Right lobe of liver (tissue), 6 donors: ENCODE measurements around the gene EYA2. TPM values are rescaled to one million over a fixed set of nuclear protein-coding genes. Genes with fewer than 3 reads are reported as not detected.
"Not testable (repeated sequence)": the region's sequence is repeated elsewhere in the genome, so short reads cannot be mapped to it uniquely, and the experiment has no call there.

Experiments used
- ATAC-seq, 4 donors: fragments of 200-7000 bp; cut with Tn5 transposase; one replicate each; pipeline ENCODE4 v1.9.1; 2020; ENCODE audit warnings: mild to moderate bottlenecking in 4 of 4, moderate library complexity in 4 of 4
- DNase-seq, 3 donors: peaks; one replicate each; pipeline ENCODE4 v3.0.0-alpha.2; 2020
- H3K27ac ChIP-seq, 3 donors: fragments of 200-600 bp; one replicate each; pipeline ENCODE4 v1.8.0; 2022
- H3K27me3 ChIP-seq, 2 donors: fragments of 200-600 bp; one replicate each; pipeline ENCODE4 v1.8.0; 2022
- H3K36me3 ChIP-seq, 4 donors: fragments of 200-600 bp; sonication (generic) in 1 of 4; one replicate each; pipeline versions ENCODE4 v1.5.1 to v1.8.0; 2017 to 2022; ENCODE audit warnings: control low read depth in 1 of 4
- H3K4me1 ChIP-seq, 4 donors: fragments of 200-600 bp; sonication (generic) in 1 of 4; one replicate each; pipeline versions ENCODE4 v1.5.1 to v1.8.0; 2017 to 2022; ENCODE audit warnings: control low read depth in 1 of 4
- H3K4me3 ChIP-seq, 3 donors: fragments of 200-600 bp; one replicate each; pipeline ENCODE4 v1.8.0; 2022
- H3K9me3 ChIP-seq, 4 donors: fragments of 200-600 bp; sonication (generic) in 1 of 4; one replicate each; pipeline versions ENCODE4 v1.5.1 to v1.8.0; 2017 to 2022; ENCODE audit warnings: control low read depth in 1 of 4
- CTCF ChIP-seq, 4 donors: fragments of 200-600 bp in 3 of 4; fragments of 450-650 bp in 1 of 4; IDR thresholded peaks; one replicate each; pipeline versions ENCODE4 v1.5.1 to v1.8.0; 2016 to 2022; ENCODE audit warnings: antibody characterized with exemption in 4 of 4, mild to moderate bottlenecking in 2 of 4
- POLR2A ChIP-seq: fragments of 450-650 bp; IDR thresholded peaks from one replicate; pipeline ENCODE4 v1.6.1; 2017; ENCODE audit warnings: antibody characterized with exemption, mild to moderate bottlenecking
- WGBS: methylation state at CpG from one replicate; pipeline ENCODE4 v1.1.6; 2018; ENCODE audit warnings: low coverage, low lambda C conversion rate; ENCODE audit not compliant: insufficient coverage; ENCODE audit errors: missing lambda C conversion rate; 5-methylcytosine and 5-hydroxymethylcytosine counted together
- intact Hi-C, 2 donors: fragments of 100-400 bp; cut with DNase I; formaldehyde crosslinking; loops; one replicate each; pipeline versions ENCODE4 v1.11.2 to v1.14.1; 2022
- total RNA-seq, 6 experiments: library from RNA; depleted of rRNA in 2 of 6; stranded (reverse); fragments of >200 nt in 2 of 6; fragmentation: NEBNext Ultra II Directional in 3 of 6; extraction: Animal tissue kit (Norgen Biotek cat#: 25700) in 3 of 6; gene quantifications; one replicate each; pipeline versions ENCODE4 v1.1.0 to v1.2.4, GENCODE V29; 2016 to 2023
- donor health status: DM: no; HTN: yes; CAD: no.
- donor health status: DM: no; HTN: no; CAD: no.
- donor health status: DM: no; HTN: no; CAD: no.
- donor health status: DM: no; HTN: yes; CAD: no.
- donor health status: DM: no; HTN: yes; CAD: no.

Gene EYA2
- total RNA-seq, 6 experiments from 2014 or later, result 0.12 to 3.0 (median 0.49) TPM

GRCh38 chr20:46930640-46931339, 36.1 kb downstream of the EYA2 start:
- intact Hi-C loops, result no loop called here
- DNase-seq (no peak), ATAC-seq (no peak)
- TF ChIP-seq POLR2A, result no peak
- no peak for TF ChIP-seq CTCF (IDR thresholded peaks at IDR 0.05)
- Histone ChIP-seq H3K27ac (no peak overlapping the region), H3K27me3 (no peaks in the 10 kb centered on the region), H3K4me3 (no peak overlapping the region), H3K36me3 (no peaks in the 10 kb centered on the region), H3K4me1 (no peaks in the 10 kb centered on the region), H3K9me3 (no peaks in the 10 kb centered on the region)
- 38% methylated on average over 8 of the region's 9 CpGs for WGBS

GRCh38 chr20:46931699-46932098, 37.1 kb downstream of the EYA2 start:
- intact Hi-C loops, result no loop called here
- Histone ChIP-seq H3K36me3 (no peaks in the 10 kb centered on the region), H3K27ac (no peak overlapping the region), H3K4me1 (no peaks in the 10 kb centered on the region), H3K4me3 (no peak overlapping the region), H3K9me3 (no peaks in the 10 kb centered on the region), H3K27me3 (no peaks in the 10 kb centered on the region)
- no peak for DNase-seq
- 55% methylated on average over 4 of the region's 11 CpGs for WGBS
- ATAC-seq, result no peak
- TF ChIP-seq CTCF (IDR thresholded peaks at IDR 0.05), result no peak
- TF ChIP-seq POLR2A, result no peak

- intact Hi-C loops, ATAC-seq: not testable (repeated sequence)
Observed at GRCh38 chr20:46932439-46932838, 37.8 kb downstream of the EYA2 start.

GRCh38 chr20:46933150-46933549, 38.5 kb downstream of the EYA2 start:
- H3K4me3 ChIP-seq, result no peak overlapping the region
- no peaks in the 10 kb centered on the region for H3K4me1 ChIP-seq
- WGBS, result 40% methylated on average over 1 of the region's 5 CpGs
- H3K27me3 ChIP-seq, result no peaks in the 10 kb centered on the region
- ATAC-seq (no peak), DNase-seq (no peak)
- no peaks in the 10 kb centered on the region for H3K9me3 ChIP-seq
- TF ChIP-seq CTCF (IDR thresholded peaks at IDR 0.05), result no peak
- TF ChIP-seq POLR2A, result no peak
- intact Hi-C loops, result no loop called here
- no peaks in the 10 kb centered on the region for H3K36me3 ChIP-seq
- H3K27ac ChIP-seq, result no peak overlapping the region

More at GRCh38 chr20:46932439-46932838, 37.8 kb downstream of the EYA2 start:
- not testable (repeated sequence) for DNase-seq, H3K9me3 ChIP-seq, H3K36me3 ChIP-seq, H3K27ac ChIP-seq, H3K4me3 ChIP-seq, H3K27me3 ChIP-seq, H3K4me1 ChIP-seq
- WGBS, result 71% methylated on average over 3 of the region's 10 CpGs

- 67% methylated on average over 1 of the region's 4 CpGs for WGBS
- DNase-seq (no peak), ATAC-seq (no peak)
- Histone ChIP-seq H3K4me1 (no peaks in the 10 kb centered on the region), H3K36me3 (no peaks in the 10 kb centered on the region), H3K9me3 (no peaks in the 10 kb centered on the region), H3K27me3 (no peaks in the 10 kb centered on the region), H3K4me3 (no peak overlapping the region), H3K27ac (no peak overlapping the region)
- TF ChIP-seq CTCF (IDR thresholded peaks at IDR 0.05) (no peak), POLR2A (no peak)
- intact Hi-C loops, result no loop called here
Observed at GRCh38 chr20:46934746-46935287, 40.2 kb downstream of the EYA2 start.
